Epithelial cell of proximal tubule (primary cell): ENCODE measurements around the gene GFRA1. TPM values are rescaled to one million over a fixed set of nuclear protein-coding genes. Genes with fewer than 3 reads are reported as not detected.

Experiments
- DNase-seq: peaks from one replicate; pipeline ENCODE4 v3.0.0-alpha.2; 2011; ENCODE audit warnings: low read depth
- H3K4me3 ChIP-seq: 2 replicates; pipeline ENCODE4 v1.5.1; 2011; ENCODE audit warnings: low read depth, mild to moderate bottlenecking, low read length
- total RNA-seq: library from RNA; depleted of rRNA; stranded (reverse); fragments of >200 nt; gene quantifications from 2 replicates; pipeline ENCODE4 v1.2.3, GENCODE V29; 2015
- TF ChIP-seq, protein P1 (sequence below): conservative IDR thresholded peaks from 2 replicates; pipeline ENCODE4 v1.5.1; 2012; ENCODE audit warnings: low read depth, mild to moderate bottlenecking, low read length

The GFRA1 gene
- total RNA-seq, 1 donor from 2014 or later, result 10.6 TPM

DNA sequence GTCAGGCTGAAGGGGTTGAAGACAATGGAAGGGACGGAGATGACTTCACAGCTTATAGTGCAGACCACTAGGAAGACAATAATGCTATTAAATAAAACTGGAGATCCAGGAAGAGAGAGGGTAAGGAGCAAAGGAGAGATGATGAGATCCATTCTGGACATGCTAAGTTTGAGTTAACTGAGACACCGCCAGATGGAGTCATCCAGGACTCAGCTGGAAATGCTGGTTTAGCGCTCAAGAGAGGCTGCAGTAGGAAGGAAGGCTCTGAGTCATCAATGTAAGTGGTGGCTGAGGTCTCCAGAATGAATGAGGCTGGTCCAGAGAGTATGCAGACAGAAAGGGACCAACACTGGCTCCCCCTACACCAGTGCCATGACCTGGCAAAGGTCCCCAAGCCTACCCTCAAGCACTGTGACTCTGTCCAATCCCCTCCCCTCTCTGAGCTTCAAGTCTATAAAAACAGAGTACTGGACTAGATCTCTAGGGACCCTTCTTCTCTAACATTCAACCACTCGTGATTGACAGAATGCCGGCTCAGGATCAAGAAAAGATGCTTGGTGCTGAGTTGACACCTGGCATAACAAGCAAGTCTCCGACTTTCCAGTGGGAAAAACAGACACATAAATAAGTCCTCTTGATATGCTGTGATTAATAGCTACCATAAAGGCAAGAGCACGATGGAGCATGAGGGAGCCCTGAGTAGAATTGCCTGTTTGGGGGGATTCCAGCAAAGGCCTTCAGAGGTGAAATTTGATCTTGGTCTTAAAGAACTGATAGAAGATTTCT lies 8.9 kb downstream of the GFRA1 start:
- H3K4me3 ChIP-seq, result no peak overlapping the region
- no peak for DNase-seq
- TF ChIP-seq, protein P1, sequence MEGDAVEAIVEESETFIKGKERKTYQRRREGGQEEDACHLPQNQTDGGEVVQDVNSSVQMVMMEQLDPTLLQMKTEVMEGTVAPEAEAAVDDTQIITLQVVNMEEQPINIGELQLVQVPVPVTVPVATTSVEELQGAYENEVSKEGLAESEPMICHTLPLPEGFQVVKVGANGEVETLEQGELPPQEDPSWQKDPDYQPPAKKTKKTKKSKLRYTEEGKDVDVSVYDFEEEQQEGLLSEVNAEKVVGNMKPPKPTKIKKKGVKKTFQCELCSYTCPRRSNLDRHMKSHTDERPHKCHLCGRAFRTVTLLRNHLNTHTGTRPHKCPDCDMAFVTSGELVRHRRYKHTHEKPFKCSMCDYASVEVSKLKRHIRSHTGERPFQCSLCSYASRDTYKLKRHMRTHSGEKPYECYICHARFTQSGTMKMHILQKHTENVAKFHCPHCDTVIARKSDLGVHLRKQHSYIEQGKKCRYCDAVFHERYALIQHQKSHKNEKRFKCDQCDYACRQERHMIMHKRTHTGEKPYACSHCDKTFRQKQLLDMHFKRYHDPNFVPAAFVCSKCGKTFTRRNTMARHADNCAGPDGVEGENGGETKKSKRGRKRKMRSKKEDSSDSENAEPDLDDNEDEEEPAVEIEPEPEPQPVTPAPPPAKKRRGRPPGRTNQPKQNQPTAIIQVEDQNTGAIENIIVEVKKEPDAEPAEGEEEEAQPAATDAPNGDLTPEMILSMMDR, result no peak

GRCh38 chr10:116262678-116263077 lies 10.3 kb downstream of the GFRA1 start:
- no peak for DNase-seq
- H3K4me3 ChIP-seq, result no peak overlapping the region
- TF ChIP-seq, protein P1, result no peak

DNA sequence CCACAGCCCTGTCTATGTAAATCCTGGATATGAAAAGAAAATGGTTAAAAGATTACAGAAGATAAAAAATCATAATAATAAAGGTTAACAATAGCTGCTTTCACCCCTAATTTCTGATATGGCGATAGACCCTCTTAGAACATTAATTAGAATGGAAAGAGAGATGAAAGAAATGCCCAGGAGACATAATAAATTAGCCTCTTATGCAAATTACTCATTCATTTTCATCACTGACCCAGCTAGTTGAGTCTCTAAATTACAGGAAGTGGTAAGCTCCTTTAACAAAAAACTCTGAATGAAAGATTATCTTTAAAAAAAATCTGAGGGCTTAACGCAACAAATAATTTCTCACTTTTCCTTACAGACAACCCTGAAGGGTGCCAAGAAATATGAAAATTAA lies 12.4 kb downstream of the GFRA1 start:
- no peak overlapping the region for H3K4me3 ChIP-seq
- TF ChIP-seq, protein P1, result no peak
- DNase-seq, result no peak

GRCh38 chr10:116259638-116260037 lies 13.4 kb downstream of the GFRA1 start:
- TF ChIP-seq, protein P1, result no peak
- no peak for DNase-seq
- no peak overlapping the region for H3K4me3 ChIP-seq

DNA sequence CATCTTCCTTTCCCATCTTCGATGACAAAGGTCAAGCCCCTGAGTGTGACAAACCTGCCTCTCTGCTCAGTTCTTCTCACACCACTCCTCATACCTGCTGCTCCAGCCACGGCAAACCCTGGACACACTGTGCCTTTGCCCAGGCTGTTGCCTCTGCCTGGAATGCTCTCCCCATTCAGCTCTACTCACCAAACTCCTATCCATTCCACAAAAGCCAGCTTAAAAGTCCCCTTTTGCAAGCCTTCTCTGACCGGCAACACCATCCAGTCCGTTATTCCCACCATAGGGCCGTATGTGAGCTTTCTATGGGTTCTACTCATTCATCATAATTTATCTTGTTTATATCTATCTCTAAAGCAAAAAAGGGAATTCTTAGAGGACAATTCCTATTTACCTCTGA lies 15.2 kb downstream of the GFRA1 start:
- no peak for DNase-seq
- TF ChIP-seq, protein P1, result no peak
- no peak overlapping the region for H3K4me3 ChIP-seq

- DNase-seq, result no peak
- TF ChIP-seq, protein P1, result no peak
Observed at GRCh38 chr10:116256752-116257259, 16.2 kb downstream of the GFRA1 start.

More at GRCh38 chr10:116256752-116257259, 16.2 kb downstream of the GFRA1 start:
- no peak overlapping the region for H3K4me3 ChIP-seq
